Esophagus (tissue), 2 donors: ENCODE data around the gene IL17D. TPM values are rescaled to one million over a fixed set of nuclear protein-coding genes. Genes with fewer than 3 reads are reported as not detected.

Experiments used
- H3K27ac ChIP-seq, 2 donors: one replicate each; pipeline ENCODE4 v1.5.1; 2013; ENCODE audit warnings: low read depth in 2 of 2, mild to moderate bottlenecking in 2 of 2, inconsistent platforms in 1 of 2, low read length in 1 of 2, moderate library complexity in 1 of 2
- H3K27me3 ChIP-seq, 2 donors: one replicate each; pipeline ENCODE4 v1.6.1; 2013; ENCODE audit warnings: low read length in 2 of 2, control low read depth in 1 of 2, mild to moderate bottlenecking in 1 of 2; ENCODE audit not compliant: insufficient read depth in 2 of 2, control insufficient read depth in 1 of 2
- H3K36me3 ChIP-seq, 2 donors: one replicate each; pipeline ENCODE4 v1.6.1; 2013; ENCODE audit warnings: low read length in 1 of 2; ENCODE audit not compliant: control insufficient read depth in 2 of 2, insufficient read depth in 2 of 2
- H3K4me1 ChIP-seq, 2 donors: one replicate each; pipeline ENCODE4 v1.6.1; 2013; ENCODE audit warnings: low read length in 1 of 2; ENCODE audit not compliant: control insufficient read depth in 2 of 2, insufficient read depth in 2 of 2
- H3K4me3 ChIP-seq, 2 donors: one replicate each; pipeline ENCODE4 v1.5.1; 2013; ENCODE audit warnings: low read length in 2 of 2, mild to moderate bottlenecking in 2 of 2, low read depth in 1 of 2, moderate library complexity in 1 of 2
- H3K9me3 ChIP-seq, 2 donors: one replicate each; pipeline ENCODE4 v1.6.1; 2013; ENCODE audit warnings: mild to moderate bottlenecking in 2 of 2, low read depth in 1 of 2, low read length in 1 of 2, moderate library complexity in 1 of 2; ENCODE audit not compliant: control insufficient read depth in 2 of 2, insufficient read depth in 1 of 2
- WGBS, 2 donors: extraction: QIAGEN DNeasy Blood & Tissue Kit; methylation state at CpG; one replicate each; pipeline ENCODE4 v1.1.7; 2013; 5-methylcytosine and 5-hydroxymethylcytosine counted together
- polyA plus RNA-seq, 2 donors: library from polyadenylated mRNA; stranded (reverse); fragments of 200-250 nt; gene quantifications; one replicate each; pipeline ENCODE4 v1.2.3, GENCODE V29; 2013
- donor health status: healthy with polysubstance abuse.
- donor health status: Bipolar disorder and iron deficiency.

The IL17D gene
- polyA plus RNA-seq, 2 donors, result 0.35 to 0.61 TPM

DNA sequence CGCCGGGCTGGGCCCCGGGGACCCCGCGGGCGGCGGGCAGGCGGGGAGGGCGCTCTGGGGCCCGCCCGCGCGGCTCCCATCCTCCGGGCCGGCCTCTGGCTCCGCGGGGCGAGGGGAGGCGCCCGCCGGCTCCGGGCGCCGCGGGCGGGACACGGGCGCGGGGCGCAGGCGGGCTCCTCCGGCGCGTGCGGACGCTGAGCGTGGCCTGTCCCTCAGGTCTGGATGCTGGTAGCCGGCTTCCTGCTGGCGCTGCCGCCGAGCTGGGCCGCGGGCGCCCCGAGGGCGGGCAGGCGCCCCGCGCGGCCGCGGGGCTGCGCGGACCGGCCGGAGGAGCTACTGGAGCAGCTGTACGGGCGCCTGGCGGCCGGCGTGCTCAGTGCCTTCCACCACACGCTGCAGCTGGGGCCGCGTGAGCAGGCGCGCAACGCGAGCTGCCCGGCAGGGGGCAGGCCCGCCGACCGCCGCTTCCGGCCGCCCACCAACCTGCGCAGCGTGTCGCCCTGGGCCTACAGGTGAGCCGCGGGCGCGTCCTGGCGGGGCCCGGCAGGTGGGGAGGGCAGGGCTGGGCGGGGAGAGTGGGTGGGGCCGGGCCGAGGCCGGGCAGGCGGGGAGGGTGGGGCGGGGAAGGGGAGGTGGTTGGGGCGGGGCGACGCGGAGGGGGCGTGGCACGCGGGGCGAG lies 420 bp downstream of the IL17D start:
- peak overlapping the region; percentile 37 to 61 for H3K27ac ChIP-seq
- H3K4me1 ChIP-seq, result peaks cover 2 to 6% of the 10 kb centered on the region in 2 donors
- 1% methylated on average over 24 to 98 of the region's 98 CpGs for WGBS, 2 donors
- no peaks in the 10 kb centered on the region for H3K9me3 ChIP-seq
- no peaks in the 10 kb centered on the region for H3K27me3 ChIP-seq
- H3K36me3 ChIP-seq, result no peaks in the 10 kb centered on the region
- H3K4me3 ChIP-seq, result peak overlapping the region; percentile 51 to 60

DNA sequence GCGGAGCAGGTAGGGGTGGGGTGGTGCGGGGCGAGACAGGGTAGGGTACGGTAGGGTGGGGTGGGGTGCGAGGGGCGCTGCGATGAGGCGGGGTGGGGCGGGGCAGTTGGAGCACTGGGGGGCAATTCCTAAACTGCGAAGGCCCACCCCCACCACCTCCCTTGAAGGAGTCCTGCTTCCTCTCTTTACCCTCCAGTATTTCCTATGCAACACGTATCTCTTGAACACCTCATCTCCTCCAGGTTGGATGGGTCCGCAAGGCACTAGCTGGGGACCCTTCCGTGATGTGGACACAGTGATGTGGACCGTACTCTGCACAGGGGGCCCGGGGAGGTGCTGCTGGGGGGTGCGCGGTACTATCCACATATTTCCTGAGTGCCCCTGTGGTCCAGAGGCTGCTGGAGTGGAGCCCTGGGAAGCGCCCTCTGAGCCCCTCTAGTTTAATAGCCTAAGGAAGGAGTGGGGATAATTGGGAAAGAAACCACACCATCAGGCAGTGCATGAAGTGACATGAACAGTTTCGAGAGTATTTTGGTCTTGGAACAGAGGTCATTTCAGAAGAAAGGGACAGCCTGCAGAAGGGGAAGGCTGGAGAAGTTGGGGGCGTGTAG lies 1.1 kb downstream of the IL17D start:
- H3K4me1 ChIP-seq, result peaks cover 2 to 6% of the 10 kb centered on the region in 2 donors
- 34 to 42% methylated on average over 10 to 15 of the region's 20 CpGs for WGBS, 2 donors
- no peaks in the 10 kb centered on the region for H3K27me3 ChIP-seq
- H3K27ac ChIP-seq, result peak overlapping the region in 1 of 2 donors; percentile 51
- no peaks in the 10 kb centered on the region for H3K36me3 ChIP-seq
- peak overlapping the region in 1 of 2 donors; percentile 60 for H3K4me3 ChIP-seq
- H3K9me3 ChIP-seq, result no peaks in the 10 kb centered on the region

DNA sequence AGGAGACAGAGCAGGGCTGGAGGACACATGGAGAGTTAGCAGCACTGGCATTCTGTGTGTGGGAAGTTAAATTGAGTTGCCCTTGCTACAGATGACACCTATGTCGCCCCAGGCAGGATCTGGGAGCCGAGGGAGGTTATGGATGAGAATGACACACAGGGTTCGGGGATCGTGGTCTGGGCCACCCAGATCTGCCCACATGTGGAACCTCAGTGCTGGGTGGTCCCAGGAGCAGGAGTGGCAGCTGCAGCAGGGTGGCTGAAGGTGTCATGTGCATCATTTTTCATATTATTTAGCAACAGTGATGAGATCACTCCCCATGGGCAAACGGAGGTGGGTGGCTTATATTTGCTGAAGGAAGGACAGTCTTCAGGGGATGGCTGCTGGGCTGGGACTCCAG lies 3.2 kb downstream of the IL17D start:
- Histone ChIP-seq H3K9me3 (no peaks in the 10 kb centered on the region), H3K36me3 (no peaks in the 10 kb centered on the region), H3K4me3 (no peak overlapping the region), H3K27ac (no peak overlapping the region), H3K27me3 (no peaks in the 10 kb centered on the region), H3K4me1 (peaks cover 2 to 6% of the 10 kb centered on the region in 2 donors)
- WGBS, 2 donors, result 85 to 90% methylated on average over 5 of the region's 5 CpGs

DNA sequence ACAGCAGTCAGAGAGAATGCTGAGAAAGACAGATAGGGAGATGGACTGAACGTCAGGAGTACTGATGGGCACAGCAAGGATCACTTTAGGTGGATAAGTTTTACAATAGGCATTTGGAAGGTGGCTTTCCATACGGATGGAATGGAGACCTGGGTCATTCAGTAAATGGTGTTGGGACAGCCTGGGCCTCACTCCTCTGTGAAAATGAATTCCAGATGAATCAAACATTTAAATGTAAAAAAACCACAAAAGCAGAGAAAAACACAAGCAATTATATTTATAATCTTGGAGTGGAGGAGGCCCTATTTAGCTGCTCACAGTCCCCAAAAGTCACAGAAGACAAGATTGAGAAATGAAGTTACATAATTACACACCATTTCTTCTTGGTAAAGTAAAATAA lies 4.7 kb downstream of the IL17D start:
- no peak overlapping the region for H3K4me3 ChIP-seq
- peaks cover 2 to 5% of the 10 kb centered on the region in 2 donors for H3K4me1 ChIP-seq
- no peaks in the 10 kb centered on the region for H3K9me3 ChIP-seq
- H3K36me3 ChIP-seq, result no peaks in the 10 kb centered on the region
- 67 to 70% methylated on average over 2 of the region's 2 CpGs for WGBS, 2 donors
- H3K27me3 ChIP-seq, result no peaks in the 10 kb centered on the region
- no peak overlapping the region for H3K27ac ChIP-seq

DNA sequence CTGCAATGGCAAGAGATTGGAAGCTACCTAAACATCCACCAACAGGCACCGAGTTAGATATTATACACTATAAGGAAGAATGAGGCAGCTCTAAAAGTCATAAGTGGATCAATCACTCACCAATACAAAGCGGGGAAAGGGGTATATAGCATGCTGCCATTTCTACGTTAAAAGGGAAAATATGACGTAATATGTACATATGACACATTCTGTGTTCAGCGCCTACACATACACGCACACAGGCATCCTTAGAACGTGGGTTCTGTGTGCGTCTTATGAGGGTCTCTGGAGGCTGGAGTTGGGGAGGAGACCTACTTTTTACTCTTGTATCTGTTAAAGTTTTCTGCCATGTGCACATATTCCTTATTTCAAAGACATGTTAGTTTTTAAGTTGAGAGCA lies 5.9 kb downstream of the IL17D start:
- H3K27ac ChIP-seq, result no peak overlapping the region
- no peaks in the 10 kb centered on the region for H3K36me3 ChIP-seq
- peaks cover 2 to 5% of the 10 kb centered on the region in 2 donors for H3K4me1 ChIP-seq
- no peak overlapping the region for H3K4me3 ChIP-seq
- 79 to 88% methylated on average over 8 of the region's 8 CpGs for WGBS, 2 donors
- no peaks in the 10 kb centered on the region for H3K9me3 ChIP-seq
- no peaks in the 10 kb centered on the region for H3K27me3 ChIP-seq

DNA sequence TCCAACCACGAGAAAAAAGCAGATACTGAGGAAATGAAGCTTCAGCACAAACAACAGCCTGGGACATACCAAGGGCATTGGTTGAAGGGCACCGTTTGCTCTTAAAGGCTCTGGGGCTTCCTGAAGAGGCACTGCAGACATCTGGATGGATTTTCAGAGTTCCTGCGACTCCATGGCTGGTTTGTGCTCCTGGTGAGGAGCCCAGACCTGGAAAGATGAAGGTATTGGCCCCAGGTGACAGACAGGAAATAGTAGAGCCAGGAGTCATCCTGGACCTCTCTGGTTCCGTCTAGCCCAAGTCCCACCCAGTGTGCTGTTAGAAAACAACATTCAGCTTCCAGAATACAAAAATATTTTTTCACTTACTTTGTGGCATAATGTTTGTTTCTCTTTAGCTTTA lies 6.3 kb downstream of the IL17D start:
- no peaks in the 10 kb centered on the region for H3K36me3 ChIP-seq
- H3K4me1 ChIP-seq, result peaks cover 0 to 2% of the 10 kb centered on the region in 2 donors
- H3K27me3 ChIP-seq, result no peaks in the 10 kb centered on the region
- no peak overlapping the region for H3K27ac ChIP-seq
- H3K4me3 ChIP-seq, result no peak overlapping the region
- WGBS, 2 donors, result 47 to 52% methylated on average over 4 of the region's 4 CpGs
- H3K9me3 ChIP-seq, result no peaks in the 10 kb centered on the region

DNA sequence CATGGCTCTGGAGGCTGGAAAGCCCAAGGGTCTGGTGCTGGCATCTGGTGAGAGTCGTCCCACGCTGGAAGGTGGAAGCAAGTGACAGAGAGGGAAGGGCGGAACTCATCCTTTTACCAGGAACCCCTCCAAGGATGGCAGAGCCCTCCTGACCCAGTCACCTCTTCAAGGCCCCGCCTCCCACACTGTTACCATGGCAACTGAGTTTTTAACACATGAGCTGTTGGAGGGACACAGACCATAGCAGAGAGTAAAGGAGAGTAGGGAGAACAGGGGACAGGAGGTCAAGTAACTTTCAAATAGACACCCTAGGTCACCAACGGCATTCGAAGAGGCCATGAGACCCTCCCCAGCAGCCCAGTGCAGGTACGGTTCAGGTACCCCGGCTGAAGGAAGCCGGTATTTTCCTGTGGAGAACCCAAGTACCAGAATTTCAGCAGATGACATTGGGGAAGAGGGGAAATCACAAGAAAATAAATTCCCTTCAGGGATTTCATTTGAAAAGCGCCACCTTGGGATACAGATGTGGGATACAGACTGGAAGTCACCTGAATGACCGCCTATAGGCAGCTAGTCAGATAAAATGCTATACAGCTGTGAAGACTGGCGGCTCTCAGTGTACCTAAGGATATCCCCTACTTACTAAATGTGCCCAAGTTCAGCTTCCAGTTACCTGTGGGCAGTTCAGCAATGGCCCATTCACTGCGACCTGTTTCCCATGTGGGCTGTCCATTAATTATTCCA lies 8.0 kb downstream of the IL17D start:
- Histone ChIP-seq H3K27ac (no peak overlapping the region), H3K36me3 (no peaks in the 10 kb centered on the region), H3K4me3 (no peak overlapping the region), H3K27me3 (no peaks in the 10 kb centered on the region), H3K9me3 (no peaks in the 10 kb centered on the region), H3K4me1 (peaks cover 0 to 2% of the 10 kb centered on the region in 2 donors)
- 86% methylated on average over 13 of the region's 13 CpGs for WGBS, 2 donors

DNA sequence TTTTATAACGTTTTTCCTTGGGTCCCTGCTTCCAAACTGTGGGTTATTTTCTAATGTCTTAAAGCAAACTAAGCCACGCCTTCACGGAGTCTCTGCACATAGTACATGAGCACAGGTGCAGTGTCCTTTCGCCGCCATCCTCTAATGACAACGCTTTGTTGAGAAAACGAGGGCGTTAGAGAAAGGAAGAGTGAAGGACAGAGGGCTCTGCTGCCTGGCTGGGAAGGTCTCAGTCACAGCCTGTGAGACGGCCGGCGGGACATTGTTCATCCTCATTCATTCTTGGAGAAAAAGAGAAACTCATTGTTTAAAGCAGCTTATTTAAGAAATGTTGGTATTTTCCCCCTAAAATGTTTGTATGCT lies 9.5 kb downstream of the IL17D start:
- WGBS, 2 donors, result 28 to 30% methylated on average over 11 of the region's 11 CpGs
- Histone ChIP-seq H3K27ac (no peak overlapping the region), H3K4me1 (peaks cover 0 to 2% of the 10 kb centered on the region in 2 donors), H3K4me3 (no peak overlapping the region), H3K9me3 (no peaks in the 10 kb centered on the region), H3K36me3 (no peaks in the 10 kb centered on the region), H3K27me3 (no peaks in the 10 kb centered on the region)

DNA sequence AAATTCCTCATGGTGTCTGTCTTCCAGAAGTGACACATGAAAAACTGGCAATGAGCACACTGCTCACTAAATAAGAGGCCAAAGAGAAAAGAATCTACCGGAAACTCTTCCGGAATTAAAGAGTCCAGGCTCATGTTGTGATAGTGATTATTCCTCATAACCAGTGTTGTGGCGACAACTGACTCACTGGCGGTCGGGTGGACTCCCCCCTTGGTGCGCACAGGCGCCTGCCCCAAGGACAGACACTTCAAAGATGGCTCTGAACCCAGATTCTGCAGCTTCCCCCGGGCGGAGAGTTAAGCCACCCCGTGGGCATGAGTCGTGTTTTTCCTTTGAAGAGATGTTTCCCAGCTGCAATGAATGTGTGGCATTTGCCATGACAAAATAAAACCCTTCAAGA lies 10.3 kb downstream of the IL17D start:
- H3K36me3 ChIP-seq, result no peaks in the 10 kb centered on the region
- no peaks in the 10 kb centered on the region for H3K27me3 ChIP-seq
- no peak overlapping the region for H3K27ac ChIP-seq
- H3K9me3 ChIP-seq, result peaks cover 0 to under 1% of the 10 kb centered on the region in 2 donors
- no peak overlapping the region for H3K4me3 ChIP-seq
- peaks cover 0 to 2% of the 10 kb centered on the region in 2 donors for H3K4me1 ChIP-seq
- 40 to 43% methylated on average over 11 of the region's 11 CpGs for WGBS, 2 donors
